Measurements from ENCODE around the gene ZNF844.
A peak's percentile ranks its signal among the peaks of the same experiment; 100 is the strongest.
"Not testable (repeated sequence)": the region's sequence is repeated elsewhere in the genome, so short reads cannot be mapped to it uniquely, and the experiment has no call there.

The ZNF844 gene

GRCh38 chr19:12064590-12065538 is at the start of gene ZNF844:
Gene ZNF844 (plus strand): TSS chr19:12064731. CDS start chr19:12064874, 143 bp downstream.
- DNase-seq: no peak

- no peak for DNase-seq
Measured at GRCh38 chr19:12015015-12015752, 49.3 kb upstream of the ZNF844 start.

GRCh38 chr19:12015753-12016116 is 48.8 kb upstream of the ZNF844 start:
- no peak for DNase-seq

GRCh38 chr19:12034198-12034597 is 30.3 kb upstream of the ZNF844 start:
- no peak for DNase-seq

GRCh38 chr19:12034620-12035019 is 29.9 kb upstream of the ZNF844 start:
- DNase-seq: peak; percentile 18 to 37

GRCh38 chr19:12035220-12036172 is 29.0 kb upstream of the ZNF844 start, which contains the start of gene ZNF433:
Gene ZNF433 (minus strand): TSS chr19:12035679. CDS start chr19:12035539, 140 bp downstream.
- peak; percentile 86 to 87 for DNase-seq

GRCh38 chr19:12042893-12043292 is 21.6 kb upstream of the ZNF844 start:
- no peak for DNase-seq

- no peak for DNase-seq
Measured at GRCh38 chr19:12043752-12044422, 20.6 kb upstream of the ZNF844 start.

- DNase-seq: no peak
Measured at GRCh38 chr19:12047868-12048267, 16.7 kb upstream of the ZNF844 start.

GRCh38 chr19:12052091-12052496 is 12.4 kb upstream of the ZNF844 start:
- peak; percentile 20 to 37 for DNase-seq

GRCh38 chr19:12052497-12053169 is 11.9 kb upstream of the ZNF844 start, which contains the start of gene ZNF878:
Gene ZNF878 (minus strand): TSS chr19:12052961. CDS start chr19:12052801, 160 bp downstream.
- DNase-seq: peak; percentile 95 to 96

- DNase-seq: no peak
Measured at GRCh38 chr19:12055784-12056183, 8.7 kb upstream of the ZNF844 start.

- no peak for DNase-seq
Measured at GRCh38 chr19:12075538-12076139, 11.1 kb downstream of the ZNF844 start.

GRCh38 chr19:12076331-12076730 is 11.8 kb downstream of the ZNF844 start:
- DNase-seq: not testable (repeated sequence)

- DNase-seq: no peak
Measured at GRCh38 chr19:12077375-12077774, 12.8 kb downstream of the ZNF844 start.

- DNase-seq: not testable (repeated sequence)
Measured at GRCh38 chr19:12083336-12083735, 18.8 kb downstream of the ZNF844 start.

GRCh38 chr19:12085074-12085818 is 20.7 kb downstream of the ZNF844 start:
- DNase-seq: no peak

GRCh38 chr19:12090807-12091206 is 26.3 kb downstream of the ZNF844 start:
- peak; percentile 25 to 39 for DNase-seq

GRCh38 chr19:12092065-12092867 is 27.7 kb downstream of the ZNF844 start:
- peak; percentile 95 for DNase-seq

All from Kasumi-1 (cell line).